GM18505 (cell line): Measurements from ENCODE around the gene GJA10.
"Not testable (repeated sequence)": the region's sequence is repeated elsewhere in the genome, so short reads cannot be mapped to it uniquely, and the experiment has no call there.

Experiments used
- ATAC-seq: cut with Tn5 transposase; IDR thresholded peaks from one replicate; pipeline ENCODE4 v1.9.1; 2021; ENCODE audit not compliant: unreplicated experiment
- POLR2A ChIP-seq: IDR thresholded peaks from 4 replicates; pipeline ENCODE4 v1.6.1; 2011; ENCODE audit warnings: borderline replicate concordance; ENCODE audit not compliant: insufficient read depth, insufficient read length; ENCODE audit errors: extremely low read depth

Gene GJA10

GRCh38 chr6:89895276-89895874, 1.1 kb downstream of the GJA10 start:
- no peak for ATAC-seq
- no peak for TF ChIP-seq POLR2A

- not testable (repeated sequence) for ATAC-seq
These were observed 16.0 kb downstream of the GJA10 start for GRCh38 chr6:89910001-89910901.

GRCh38 chr6:89910902-89911240, 16.6 kb downstream of the GJA10 start:
- TF ChIP-seq POLR2A, result no peak
- ATAC-seq, result no peak

- no peak for TF ChIP-seq POLR2A
- ATAC-seq, result no peak
These were observed 22.1 kb downstream of the GJA10 start for GRCh38 chr6:89916136-89916920.

GRCh38 chr6:89917216-89917615, 22.9 kb downstream of the GJA10 start:
- TF ChIP-seq POLR2A, result no peak
- ATAC-seq, result no peak

- TF ChIP-seq POLR2A, result no peak
- ATAC-seq, result no peak
These were observed 23.6 kb downstream of the GJA10 start for GRCh38 chr6:89917801-89918366.

- no peak for TF ChIP-seq POLR2A
- no peak for ATAC-seq
These were observed 26.9 kb downstream of the GJA10 start for GRCh38 chr6:89921197-89921596.

- no peak for ATAC-seq
These were observed 27.4 kb downstream of the GJA10 start for GRCh38 chr6:89921691-89922090.

GRCh38 chr6:89924231-89924630, 30.0 kb downstream of the GJA10 start:
- TF ChIP-seq POLR2A, result no peak
- no peak for ATAC-seq

More at GRCh38 chr6:89921691-89922090, 27.4 kb downstream of the GJA10 start:
- TF ChIP-seq POLR2A, result no peak

GRCh38 chr6:89925826-89926225, 31.6 kb downstream of the GJA10 start:
- no peak for ATAC-seq
- TF ChIP-seq POLR2A, result no peak

GRCh38 chr6:89927264-89927663, 33.0 kb downstream of the GJA10 start:
- ATAC-seq, result no peak
- TF ChIP-seq POLR2A, result no peak

GRCh38 chr6:89927791-89928550, 33.7 kb downstream of the GJA10 start:
- TF ChIP-seq POLR2A, result no peak
- ATAC-seq, result no peak

- ATAC-seq, result no peak
- no peak for TF ChIP-seq POLR2A
These were observed 34.3 kb downstream of the GJA10 start for GRCh38 chr6:89928604-89929003.
